Skeletal muscle tissue (tissue), 4 donors: ENCODE results near the gene ATP6V0C. TPM values are rescaled to one million over a fixed set of nuclear protein-coding genes. Genes with fewer than 3 reads are reported as not detected.

Experiments
- H3K27ac ChIP-seq: one replicate; pipeline ENCODE4 v1.7.0; 2013; ENCODE audit warnings: mild to moderate bottlenecking, low read depth, low read length, inconsistent platforms
- H3K27me3 ChIP-seq, 3 donors: one replicate each; pipeline ENCODE4 v1.7.0; 2013; ENCODE audit warnings: low read length in 3 of 3; ENCODE audit not compliant: control insufficient read depth in 3 of 3, insufficient read depth in 3 of 3
- H3K36me3 ChIP-seq, 3 donors: one replicate each; pipeline ENCODE4 v1.7.0; 2013; ENCODE audit warnings: low read length in 3 of 3; ENCODE audit not compliant: control insufficient read depth in 3 of 3, insufficient read depth in 3 of 3
- H3K4me1 ChIP-seq, 3 donors: one replicate each; pipeline ENCODE4 v1.7.0; 2013; ENCODE audit warnings: low read length in 3 of 3, mild to moderate bottlenecking in 3 of 3; ENCODE audit not compliant: control insufficient read depth in 3 of 3, insufficient read depth in 3 of 3
- H3K4me3 ChIP-seq, 3 donors: one replicate each; pipeline ENCODE4 v1.7.0; 2013; ENCODE audit warnings: low read length in 3 of 3
- H3K9ac ChIP-seq, 3 donors: one replicate each; pipeline ENCODE4 v1.7.0; 2013; ENCODE audit warnings: low read length in 3 of 3, mild to moderate bottlenecking in 3 of 3, moderate library complexity in 2 of 3, low read depth in 1 of 3
- H3K9me3 ChIP-seq, 3 donors: one replicate each; pipeline ENCODE4 v1.7.0; 2013; ENCODE audit warnings: low read length in 3 of 3; ENCODE audit not compliant: control insufficient read depth in 3 of 3
- total RNA-seq: library from RNA; depleted of rRNA; stranded (reverse); fragments of >200 nt; gene quantifications from one replicate; pipeline ENCODE4 v1.2.3, GENCODE V29; 2014
- donor health status: Osteomylitis.

ATP6V0C gene
- total RNA-seq, 1 donor from 2014 or later: 12.0 TPM

GRCh38 chr16:2507665-2508064 is 6.1 kb upstream of the ATP6V0C start:
- no peak overlapping the region for H3K9ac ChIP-seq
- H3K4me1 ChIP-seq: peaks cover 2 to 18% (median 9%) of the 10 kb centered on the region in 3 donors
- peak overlapping the region; percentile 54 for H3K27ac ChIP-seq
- H3K4me3 ChIP-seq: no peak overlapping the region
- H3K9me3 ChIP-seq: no peaks in the 10 kb centered on the region
- H3K36me3 ChIP-seq: peaks cover 0 to 3% (median 0%) of the 10 kb centered on the region in 3 donors
- no peaks in the 10 kb centered on the region for H3K27me3 ChIP-seq

GRCh38 chr16:2508722-2509400 is 4.9 kb upstream of the ATP6V0C start:
- Histone ChIP-seq H3K27me3 (no peaks in the 10 kb centered on the region), H3K9ac (no peak overlapping the region), H3K4me3 (no peak overlapping the region), H3K27ac (no peak overlapping the region), H3K4me1 (peaks cover 10 to 22% (median 16%) of the 10 kb centered on the region in 3 donors), H3K9me3 (no peaks in the 10 kb centered on the region), H3K36me3 (peaks cover 0 to 3% (median 0%) of the 10 kb centered on the region in 3 donors)

GRCh38 chr16:2511128-2511800 is 2.5 kb upstream of the ATP6V0C start:
- H3K9ac ChIP-seq: peak overlapping the region in 1 of 3 donors; percentile 8
- no peak overlapping the region for H3K4me3 ChIP-seq
- H3K27ac ChIP-seq: no peak overlapping the region
- H3K27me3 ChIP-seq: no peaks in the 10 kb centered on the region
- H3K36me3 ChIP-seq: no peaks in the 10 kb centered on the region
- H3K4me1 ChIP-seq: peaks cover 28 to 39% (median 33%) of the 10 kb centered on the region in 3 donors
- no peaks in the 10 kb centered on the region for H3K9me3 ChIP-seq

- peak overlapping the region in 2 of 3 donors; percentile 33 to 91 for H3K9ac ChIP-seq
- H3K36me3 ChIP-seq: peaks cover 0 to 4% (median 4%) of the 10 kb centered on the region in 3 donors
- H3K27me3 ChIP-seq: no peaks in the 10 kb centered on the region
- H3K4me3 ChIP-seq: no peak overlapping the region
- no peaks in the 10 kb centered on the region for H3K9me3 ChIP-seq
- no peak overlapping the region for H3K27ac ChIP-seq
- peaks cover 37 to 48% (median 42%) of the 10 kb centered on the region in 3 donors for H3K4me1 ChIP-seq
Measured at GRCh38 chr16:2511996-2512734, 1.6 kb upstream of the ATP6V0C start.

- peak overlapping the region; percentile 98 for H3K27ac ChIP-seq
- no peaks in the 10 kb centered on the region for H3K9me3 ChIP-seq
- H3K36me3 ChIP-seq: peaks cover 0 to 4% (median 4%) of the 10 kb centered on the region in 3 donors
- H3K27me3 ChIP-seq: no peaks in the 10 kb centered on the region
- peak overlapping the region; percentile 70 to 91 (median 91) for H3K9ac ChIP-seq
- H3K4me1 ChIP-seq: peaks cover 44 to 55% (median 49%) of the 10 kb centered on the region in 3 donors
- H3K4me3 ChIP-seq: peak overlapping the region; percentile 59 to 87 (median 85)
Measured at GRCh38 chr16:2512735-2513404, 882 bp upstream of the ATP6V0C start.

- no peaks in the 10 kb centered on the region for H3K9me3 ChIP-seq
- peaks cover 0 to 9% (median 8%) of the 10 kb centered on the region in 3 donors for H3K36me3 ChIP-seq
- peak overlapping the region; percentile 81 to 87 (median 85) for H3K4me3 ChIP-seq
- peak overlapping the region; percentile 88 to 91 (median 91) for H3K9ac ChIP-seq
- peaks cover 61 to 72% (median 66%) of the 10 kb centered on the region in 3 donors for H3K4me1 ChIP-seq
- no peaks in the 10 kb centered on the region for H3K27me3 ChIP-seq
- peak overlapping the region; percentile 98 for H3K27ac ChIP-seq
Measured at GRCh38 chr16:2514333-2515179, 804 bp downstream of the ATP6V0C start.

GRCh38 chr16:2515180-2515851 is 1.6 kb downstream of the ATP6V0C start:
- Histone ChIP-seq H3K9me3 (no peaks in the 10 kb centered on the region), H3K9ac (peak overlapping the region; percentile 88 to 91 (median 91)), H3K4me3 (peak overlapping the region; percentile 81 to 87 (median 85)), H3K36me3 (peaks cover 0 to 9% (median 9%) of the 10 kb centered on the region in 3 donors), H3K4me1 (peaks cover 62 to 77% (median 67%) of the 10 kb centered on the region in 3 donors), H3K27ac (peak overlapping the region; percentile 98), H3K27me3 (no peaks in the 10 kb centered on the region)

GRCh38 chr16:2516391-2517240 is 2.9 kb downstream of the ATP6V0C start:
- H3K9ac ChIP-seq: peak overlapping the region; percentile 50 to 88 (median 74)
- no peaks in the 10 kb centered on the region for H3K27me3 ChIP-seq
- peaks cover 2 to 9% (median 9%) of the 10 kb centered on the region in 3 donors for H3K36me3 ChIP-seq
- peak overlapping the region; percentile 98 for H3K27ac ChIP-seq
- peaks cover 71 to 82% (median 73%) of the 10 kb centered on the region in 3 donors for H3K4me1 ChIP-seq
- H3K4me3 ChIP-seq: peak overlapping the region; percentile 56 to 81 (median 61)
- no peaks in the 10 kb centered on the region for H3K9me3 ChIP-seq
